Fibroblast of skin of left biceps (primary cell): ENCODE data around the gene GOLGA6L10.
"Not testable (repeated sequence)": the region's sequence is repeated elsewhere in the genome, so short reads cannot be mapped to it uniquely, and the experiment has no call there.

Experiments
- DNase-seq, 2 experiments: peaks; one replicate each; pipeline ENCODE4 v3.0.0-alpha.2; 2013; ENCODE audit warnings: low read depth in 2 of 2

GOLGA6L10 gene

GRCh38 chr15:82342632-82343374 is 6.5 kb downstream of the GOLGA6L10 start:
- not testable (repeated sequence) for DNase-seq

- not testable (repeated sequence) for DNase-seq
These were observed 10.7 kb downstream of the GOLGA6L10 start for GRCh38 chr15:82338573-82338972.

GRCh38 chr15:82338053-82338452 is 11.2 kb downstream of the GOLGA6L10 start:
- not testable (repeated sequence) for DNase-seq

GRCh38 chr15:82337051-82337450 is 12.2 kb downstream of the GOLGA6L10 start:
- not testable (repeated sequence) for DNase-seq

GRCh38 chr15:82336180-82336647 is 13.1 kb downstream of the GOLGA6L10 start:
- not testable (repeated sequence) for DNase-seq

- not testable (repeated sequence) for DNase-seq
These were observed 14.3 kb downstream of the GOLGA6L10 start for GRCh38 chr15:82335006-82335405.

GRCh38 chr15:82334554-82334932 is 14.7 kb downstream of the GOLGA6L10 start:
- not testable (repeated sequence) for DNase-seq

GRCh38 chr15:82333603-82334553 is 15.4 kb downstream of the GOLGA6L10 start:
- DNase-seq: not testable (repeated sequence)

- DNase-seq: not testable (repeated sequence)
These were observed 16.3 kb downstream of the GOLGA6L10 start for GRCh38 chr15:82332711-82333602.

- not testable (repeated sequence) for DNase-seq
These were observed 17.5 kb downstream of the GOLGA6L10 start for GRCh38 chr15:82331576-82332304.

- not testable (repeated sequence) for DNase-seq
These were observed 18.4 kb downstream of the GOLGA6L10 start for GRCh38 chr15:82330921-82331320.

- DNase-seq: not testable (repeated sequence)
These were observed 20.2 kb downstream of the GOLGA6L10 start for GRCh38 chr15:82329039-82329438.

- DNase-seq: not testable (repeated sequence)
These were observed 21.9 kb downstream of the GOLGA6L10 start for GRCh38 chr15:82327372-82327771.

GRCh38 chr15:82326896-82327295 is 22.4 kb downstream of the GOLGA6L10 start:
- DNase-seq: not testable (repeated sequence)

GRCh38 chr15:82325646-82326045 is 23.6 kb downstream of the GOLGA6L10 start:
- DNase-seq: not testable (repeated sequence)

GRCh38 chr15:82324831-82325230 is 24.4 kb downstream of the GOLGA6L10 start:
- not testable (repeated sequence) for DNase-seq

GRCh38 chr15:82322488-82322887 is 26.8 kb downstream of the GOLGA6L10 start:
- DNase-seq: not testable (repeated sequence)

GRCh38 chr15:82320861-82321260 is 28.4 kb downstream of the GOLGA6L10 start:
- DNase-seq: not testable (repeated sequence)

GRCh38 chr15:82319522-82320278 is 29.6 kb downstream of the GOLGA6L10 start:
- DNase-seq: not testable (repeated sequence)

- DNase-seq: not testable (repeated sequence)
These were observed 31.0 kb downstream of the GOLGA6L10 start for GRCh38 chr15:82318281-82318680.
